Peyer's patch (tissue), 4 donors: Measurements from ENCODE around the gene SPRED2. TPM values are rescaled to one million over a fixed set of nuclear protein-coding genes. Genes with fewer than 3 reads are reported as not detected.

Experiments
- DNase-seq, 3 donors: peaks; one replicate each; pipeline ENCODE4 v3.0.0-alpha.2; 2017 to 2019
- H3K27ac ChIP-seq, 4 donors: fragments of 200-600 bp; sonication (generic); one replicate each; pipeline ENCODE4 v1.5.1; 2016 to 2019
- H3K27me3 ChIP-seq, 2 donors: fragments of 200-600 bp; sonication (generic); one replicate each; pipeline ENCODE4 v1.5.1; 2019
- H3K36me3 ChIP-seq, 3 donors: fragments of 200-600 bp; sonication (generic); one replicate each; pipeline ENCODE4 v1.5.1; 2016 to 2019
- H3K4me1 ChIP-seq, 4 donors: fragments of 200-600 bp; sonication (generic); one replicate each; pipeline ENCODE4 v1.5.1; 2016 to 2019
- H3K4me3 ChIP-seq, 4 donors: fragments of 200-600 bp; sonication (generic); 1 replicate in 3 of 4; 2 replicates in 1 of 4; pipeline ENCODE4 v1.5.1; 2016 to 2019; ENCODE audit warnings: mild to moderate bottlenecking in 1 of 4
- H3K9me3 ChIP-seq, 4 donors: fragments of 200-600 bp; sonication (generic); one replicate each; pipeline ENCODE4 v1.5.1; 2016 to 2019; ENCODE audit warnings: mild to moderate bottlenecking in 1 of 4
- POLR2A ChIP-seq, 2 donors: fragments of 450-650 bp; IDR thresholded peaks; one replicate each; pipeline ENCODE4 v1.5.1; 2017; ENCODE audit warnings: antibody characterized with exemption in 2 of 2, mild to moderate bottlenecking in 2 of 2, moderate library complexity in 2 of 2
- total RNA-seq, 4 donors: library from RNA; depleted of rRNA; stranded (reverse); fragments of >200 nt; gene quantifications; one replicate each; pipeline ENCODE4 v1.1.0, GENCODE V29; 2016
- TF ChIP-seq, protein P1 (sequence below), 6 experiments: fragments of 450-650 bp in 4 of 6; fragments of 200-600 bp in 2 of 6; sonication (generic) in 1 of 6; IDR thresholded peaks; one replicate each; pipeline ENCODE4 v1.5.1; 2017 to 2019; ENCODE audit warnings: antibody characterized with exemption in 6 of 6, mild to moderate bottlenecking in 3 of 6, moderate library complexity in 1 of 6

Gene SPRED2
- total RNA-seq, 4 donors from 2014 or later = 14.9 to 26.9 (median 23.0) TPM

DNA sequence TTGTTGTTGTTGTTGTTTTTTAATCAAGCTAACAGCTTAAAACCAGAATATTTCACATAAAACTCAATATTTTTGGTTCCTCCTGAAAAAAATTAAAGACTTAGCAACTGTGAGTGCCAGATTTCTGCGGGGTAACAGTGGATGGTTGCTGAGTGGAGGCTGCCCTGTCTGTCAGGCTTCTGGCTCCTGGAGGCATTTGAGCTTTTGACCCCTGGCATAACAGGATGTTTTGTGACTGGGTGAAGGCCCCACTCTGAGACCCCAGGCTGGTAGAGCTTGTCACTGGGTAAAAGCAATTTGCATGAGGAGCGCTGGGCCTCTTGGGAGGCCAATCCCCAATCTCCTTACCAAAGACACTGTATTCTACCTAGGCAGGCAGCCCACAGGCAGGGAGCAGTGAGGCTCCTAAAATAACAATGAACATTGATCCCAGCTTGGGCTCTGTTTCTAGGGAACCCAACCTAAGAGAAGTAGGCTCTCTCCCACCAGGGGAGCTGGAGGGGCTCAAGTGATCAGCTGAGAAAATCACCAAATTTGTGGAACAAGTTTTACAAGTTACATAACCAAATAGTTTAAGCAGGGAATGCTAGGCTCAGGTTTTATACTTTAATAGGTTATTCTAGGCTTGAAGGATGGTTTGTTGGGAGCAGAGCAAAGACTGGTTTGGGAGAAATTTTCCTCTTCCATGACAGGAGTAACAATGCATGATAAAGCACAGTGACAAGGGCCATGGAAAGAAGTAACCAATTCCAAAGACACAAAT, 5.9 kb upstream of the SPRED2 start:
- TF ChIP-seq, protein P1, sequence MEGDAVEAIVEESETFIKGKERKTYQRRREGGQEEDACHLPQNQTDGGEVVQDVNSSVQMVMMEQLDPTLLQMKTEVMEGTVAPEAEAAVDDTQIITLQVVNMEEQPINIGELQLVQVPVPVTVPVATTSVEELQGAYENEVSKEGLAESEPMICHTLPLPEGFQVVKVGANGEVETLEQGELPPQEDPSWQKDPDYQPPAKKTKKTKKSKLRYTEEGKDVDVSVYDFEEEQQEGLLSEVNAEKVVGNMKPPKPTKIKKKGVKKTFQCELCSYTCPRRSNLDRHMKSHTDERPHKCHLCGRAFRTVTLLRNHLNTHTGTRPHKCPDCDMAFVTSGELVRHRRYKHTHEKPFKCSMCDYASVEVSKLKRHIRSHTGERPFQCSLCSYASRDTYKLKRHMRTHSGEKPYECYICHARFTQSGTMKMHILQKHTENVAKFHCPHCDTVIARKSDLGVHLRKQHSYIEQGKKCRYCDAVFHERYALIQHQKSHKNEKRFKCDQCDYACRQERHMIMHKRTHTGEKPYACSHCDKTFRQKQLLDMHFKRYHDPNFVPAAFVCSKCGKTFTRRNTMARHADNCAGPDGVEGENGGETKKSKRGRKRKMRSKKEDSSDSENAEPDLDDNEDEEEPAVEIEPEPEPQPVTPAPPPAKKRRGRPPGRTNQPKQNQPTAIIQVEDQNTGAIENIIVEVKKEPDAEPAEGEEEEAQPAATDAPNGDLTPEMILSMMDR (IDR thresholded peaks at IDR 0.05) = no peak
- no peak for TF ChIP-seq POLR2A (IDR thresholded peaks at IDR 0.05)
- no peak for DNase-seq
- Histone ChIP-seq H3K27me3 (no peaks in the 10 kb centered on the region), H3K9me3 (no peaks in the 10 kb centered on the region), H3K36me3 (no peaks in the 10 kb centered on the region), H3K4me3 (no peak overlapping the region), H3K27ac (no peak overlapping the region), H3K4me1 (peaks cover 0 to 10% (median 4%) of the 10 kb centered on the region in 4 donors)

DNA sequence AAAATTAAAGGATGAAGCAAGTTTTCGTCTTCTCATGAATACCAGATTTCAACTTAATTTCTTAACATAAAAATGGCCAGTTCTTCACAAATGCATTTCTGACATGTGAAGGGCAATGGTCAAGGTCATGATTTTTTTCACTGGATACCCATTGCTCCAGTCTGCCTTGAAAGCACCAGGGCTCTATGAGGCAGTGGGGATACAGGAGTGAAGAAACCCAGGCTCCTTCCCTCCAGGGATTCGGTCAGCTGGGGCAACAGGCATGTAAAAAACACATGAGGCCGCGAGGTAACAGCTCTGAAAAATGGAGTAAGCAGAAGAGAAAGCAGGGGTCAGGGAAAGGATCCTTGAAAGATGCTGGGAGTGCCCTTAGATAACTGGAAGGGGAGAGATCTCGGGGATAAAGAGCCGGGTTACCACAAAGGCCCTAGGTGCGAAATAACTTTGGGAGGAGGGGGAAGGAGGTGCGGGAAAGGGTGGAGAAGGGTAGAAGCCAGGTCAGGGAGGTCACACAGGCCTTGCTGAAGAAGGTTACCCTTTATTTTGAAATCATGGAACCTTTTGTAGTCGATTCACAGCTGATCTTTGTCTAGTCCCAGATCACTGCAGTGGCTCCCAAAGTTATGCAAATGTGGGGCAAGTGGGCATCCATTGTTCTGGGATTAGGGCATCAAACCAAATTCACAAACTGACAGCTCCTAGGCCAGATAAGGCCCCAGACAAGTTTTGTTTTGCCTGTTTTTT, 5.2 kb upstream of the SPRED2 start:
- Histone ChIP-seq H3K36me3 (no peaks in the 10 kb centered on the region), H3K4me1 (peaks cover 0 to 10% (median 4%) of the 10 kb centered on the region in 4 donors), H3K27me3 (no peaks in the 10 kb centered on the region), H3K9me3 (no peaks in the 10 kb centered on the region), H3K4me3 (no peak overlapping the region), H3K27ac (peak overlapping the region in 2 of 4 donors; percentile 82 to 94)
- DNase-seq = no peak
- no peak for TF ChIP-seq POLR2A (IDR thresholded peaks at IDR 0.05)
- TF ChIP-seq, protein P1 (IDR thresholded peaks at IDR 0.05) = no peak

DNA sequence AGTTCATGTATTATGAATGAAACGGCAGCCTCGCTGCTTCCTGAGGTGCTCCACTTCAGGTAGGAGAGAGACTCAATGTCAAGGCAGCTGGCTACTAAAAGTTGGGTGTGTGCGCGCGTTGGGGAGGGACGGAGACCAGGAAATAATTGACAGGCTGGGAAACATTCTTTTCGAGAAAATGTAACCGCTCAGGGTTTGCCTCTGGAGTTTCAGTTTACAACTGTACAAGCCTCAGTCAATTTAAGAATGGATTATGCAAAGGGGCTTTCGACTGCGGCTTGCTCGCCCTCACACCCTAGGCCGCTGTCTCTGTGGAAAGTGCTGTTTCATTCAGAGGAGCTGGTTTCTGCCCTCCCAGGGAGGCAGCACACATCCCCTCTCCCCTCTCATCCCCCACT, 4.4 kb upstream of the SPRED2 start:
- no peaks in the 10 kb centered on the region for H3K36me3 ChIP-seq
- H3K27me3 ChIP-seq = no peaks in the 10 kb centered on the region
- DNase-seq = no peak
- H3K9me3 ChIP-seq = no peaks in the 10 kb centered on the region
- TF ChIP-seq, protein P1 (IDR thresholded peaks at IDR 0.05) = no peak
- no peak for TF ChIP-seq POLR2A (IDR thresholded peaks at IDR 0.05)
- peak overlapping the region; percentile 75 to 96 (median 88) for H3K27ac ChIP-seq
- H3K4me1 ChIP-seq = peaks cover 0 to 10% (median 4%) of the 10 kb centered on the region in 4 donors
- peak overlapping the region; percentile 51 to 72 (median 66) for H3K4me3 ChIP-seq

DNA sequence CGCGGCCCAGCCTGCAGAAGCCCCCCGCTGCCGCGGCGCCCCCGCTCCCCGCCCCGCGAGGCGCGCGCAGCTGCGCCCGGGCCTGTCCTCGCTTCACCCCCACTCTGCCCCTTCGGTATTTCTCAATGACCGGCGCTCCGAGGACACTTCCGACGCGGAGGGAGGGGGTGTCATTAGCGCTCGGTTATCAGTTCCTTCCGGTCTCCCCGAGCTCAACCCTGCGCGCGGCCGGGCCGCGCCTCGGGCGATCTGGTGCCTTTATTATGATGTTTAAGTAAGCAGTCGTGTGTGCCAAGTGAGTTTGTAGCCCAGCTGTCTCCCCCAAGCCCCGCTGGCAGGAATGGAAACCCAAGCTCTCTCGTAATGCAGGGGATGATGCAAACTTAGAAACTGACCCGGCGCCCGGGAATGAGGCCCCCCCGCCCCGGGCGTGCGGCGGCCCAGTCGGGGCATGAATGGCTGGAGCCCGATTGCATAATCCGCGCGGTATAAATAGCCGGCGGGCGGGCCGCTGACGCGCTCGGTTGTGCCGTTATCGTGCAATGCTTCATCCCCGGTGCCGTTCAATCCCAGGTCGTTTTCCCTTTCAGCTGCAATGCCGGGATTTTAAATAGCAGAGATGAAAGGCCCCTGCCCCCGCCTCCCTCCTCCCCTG, 3.9 kb upstream of the SPRED2 start:
- peak overlapping the region; percentile 51 to 72 (median 66) for H3K4me3 ChIP-seq
- H3K27ac ChIP-seq = peak overlapping the region; percentile 75 to 96 (median 88)
- no peaks in the 10 kb centered on the region for H3K36me3 ChIP-seq
- TF ChIP-seq, protein P1 (IDR thresholded peaks at IDR 0.05) = no peak
- peak in 1 of 2 donors; percentile 15 for TF ChIP-seq POLR2A (IDR thresholded peaks at IDR 0.05)
- no peaks in the 10 kb centered on the region for H3K27me3 ChIP-seq
- H3K9me3 ChIP-seq = no peaks in the 10 kb centered on the region
- peaks cover 0 to 10% (median 4%) of the 10 kb centered on the region in 4 donors for H3K4me1 ChIP-seq
- DNase-seq = peak; percentile 44 to 91 (median 91)

DNA sequence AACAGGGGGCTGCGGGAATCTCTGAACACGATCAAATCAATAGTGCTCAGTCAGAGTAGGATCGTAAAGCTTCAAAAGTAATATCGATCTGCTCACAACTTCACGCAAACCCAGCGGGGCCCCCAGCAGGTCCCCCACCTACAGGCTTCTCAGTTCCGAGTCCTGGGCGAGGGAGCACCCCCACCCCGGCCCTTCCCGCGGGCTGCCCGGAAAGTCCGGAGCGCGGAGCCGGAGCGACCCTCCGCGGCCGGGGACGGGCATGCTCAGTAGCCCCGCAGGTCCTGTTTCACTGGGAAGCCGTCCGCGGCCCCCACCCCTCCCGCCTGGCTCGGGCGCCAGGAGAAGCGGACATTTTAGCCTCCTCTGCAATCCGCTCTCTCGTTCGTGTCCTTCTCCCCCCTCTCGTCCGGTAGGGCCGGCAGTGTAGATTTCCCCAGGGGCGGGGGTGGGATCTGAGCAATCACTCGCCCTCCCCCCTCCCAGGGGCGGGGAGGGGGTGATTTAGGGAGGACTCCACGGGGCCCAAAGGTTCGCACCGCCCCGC, 3.3 kb upstream of the SPRED2 start:
- peak in 1 of 2 donors; percentile 37 for TF ChIP-seq POLR2A (IDR thresholded peaks at IDR 0.05)
- TF ChIP-seq, protein P1 (IDR thresholded peaks at IDR 0.05) = peak in 2 of 6 experiments; percentile 18 to 34
- peak; percentile 47 to 84 (median 83) for DNase-seq
- peak overlapping the region; percentile 51 to 72 (median 66) for H3K4me3 ChIP-seq
- peaks cover 0 to 10% (median 4%) of the 10 kb centered on the region in 4 donors for H3K4me1 ChIP-seq
- no peaks in the 10 kb centered on the region for H3K9me3 ChIP-seq
- H3K27ac ChIP-seq = peak overlapping the region; percentile 75 to 96 (median 88)
- H3K36me3 ChIP-seq = no peaks in the 10 kb centered on the region
- H3K27me3 ChIP-seq = no peaks in the 10 kb centered on the region
